Stomach (tissue), 9 donors: ENCODE measurements around the gene OOSP4A. TPM values are rescaled to one million over a fixed set of nuclear protein-coding genes. Genes with fewer than 3 reads are reported as not detected.

ENCODE experiments used
- DNase-seq, 2 donors: peaks; one replicate each; pipeline versions ENCODE4 v3.0.0 to v3.0.0-alpha.2; 2013 to 2019
- H3K27ac ChIP-seq, 5 donors: fragments of 200-600 bp in 4 of 5; sonication (generic) in 4 of 5; one replicate each; pipeline ENCODE4 v1.5.1; 2013 to 2019; ENCODE audit warnings: mild to moderate bottlenecking in 1 of 5, moderate library complexity in 1 of 5
- H3K27me3 ChIP-seq, 3 donors: fragments of 200-600 bp; sonication (generic); one replicate each; pipeline ENCODE4 v1.5.1; 2017 to 2019; ENCODE audit warnings: mixed run types in 1 of 3
- H3K36me3 ChIP-seq, 4 donors: fragments of 200-600 bp; sonication (generic); 1 replicate in 3 of 4; 2 replicates in 1 of 4; pipeline ENCODE4 v1.5.1; 2016 to 2019
- H3K4me1 ChIP-seq, 4 donors: fragments of 200-600 bp; sonication (generic); one replicate each; pipeline ENCODE4 v1.5.1; 2016 to 2019
- H3K4me3 ChIP-seq, 4 donors: fragments of 200-600 bp; sonication (generic) in 3 of 4; one replicate each; pipeline ENCODE4 v1.5.1; 2016 to 2019; ENCODE audit warnings: mild to moderate bottlenecking in 1 of 4
- H3K9me3 ChIP-seq, 4 donors: fragments of 200-600 bp; sonication (generic); one replicate each; pipeline ENCODE4 v1.5.1; 2016 to 2019
- CTCF ChIP-seq, 7 experiments: fragments of 450-650 bp in 4 of 7; fragments of 200-600 bp in 3 of 7; sonication (generic) in 3 of 7; IDR thresholded peaks; one replicate each; pipeline ENCODE4 v1.5.1; 2016 to 2019; ENCODE audit warnings: antibody characterized with exemption in 7 of 7, control low read depth in 2 of 7, mild to moderate bottlenecking in 1 of 7
- EP300 ChIP-seq: sonication (generic); formaldehyde crosslinking; IDR thresholded peaks from one replicate; pipeline ENCODE4 v1.6.1; 2017; ENCODE audit warnings: antibody characterized with exemption
- POLR2A ChIP-seq, 4 donors: fragments of 450-650 bp; IDR thresholded peaks; one replicate each; pipeline ENCODE4 v1.6.1; 2016; ENCODE audit warnings: antibody characterized with exemption in 4 of 4, control low read depth in 2 of 4, mild to moderate bottlenecking in 1 of 4, moderate library complexity in 1 of 4
- POLR2AphosphoS5 ChIP-seq, 3 donors: sonication (generic); formaldehyde crosslinking; IDR thresholded peaks; one replicate each; pipeline ENCODE4 v1.6.1; 2016; ENCODE audit warnings: antibody characterized with exemption in 3 of 3
- WGBS, 5 donors: extraction: QIAGEN DNeasy Blood & Tissue Kit in 3 of 5; methylation state at CpG; one replicate each; pipeline versions ENCODE4 v1.1.5 to v1.1.7; 2013 to 2018; 5-methylcytosine and 5-hydroxymethylcytosine counted together
- intact Hi-C: fragments of 100-400 bp; cut with DNase I; formaldehyde crosslinking; loops from one replicate; pipeline ENCODE4 v1.15.1; 2023; ENCODE audit warnings: low total_unique reads
- polyA plus RNA-seq, 3 donors: library from polyadenylated mRNA; stranded (reverse); fragments of 200-250 nt; gene quantifications; one replicate each; pipeline ENCODE4 v1.2.3, GENCODE V29; 2013
- total RNA-seq, 5 donors: library from RNA; depleted of rRNA; stranded (reverse); fragments of >200 nt; gene quantifications; one replicate each; pipeline versions ENCODE4 v1.1.0 to v1.2.3, GENCODE V29; 2014 to 2016
- donor health status: healthy with polysubstance abuse.
- donor health status: Bipolar disorder and iron deficiency.
- donor health status: healthy.

Gene OOSP4A
- total and polyA plus RNA-seq, 8 donors = not detected

GRCh38 chr11:60005360-60005759, 41.5 kb downstream of the OOSP4A start:
- H3K4me1 ChIP-seq = no peaks in the 10 kb centered on the region
- no peaks in the 10 kb centered on the region for H3K27me3 ChIP-seq
- H3K9me3 ChIP-seq = no peaks in the 10 kb centered on the region
- intact Hi-C loops = no loop called here
- DNase-seq = no peak
- no peak overlapping the region for H3K27ac ChIP-seq
- no peak for TF ChIP-seq POLR2AphosphoS5 (IDR thresholded peaks at IDR 0.05)
- no peak for TF ChIP-seq POLR2A (IDR thresholded peaks at IDR 0.05)
- TF ChIP-seq CTCF (IDR thresholded peaks at IDR 0.05) = no peak
- TF ChIP-seq EP300 = no peak
- no peak overlapping the region for H3K4me3 ChIP-seq
- WGBS, 5 donors = 47 to 97% (median 92%) methylated on average over 1 of the region's 1 CpG
- no peaks in the 10 kb centered on the region for H3K36me3 ChIP-seq

DNA sequence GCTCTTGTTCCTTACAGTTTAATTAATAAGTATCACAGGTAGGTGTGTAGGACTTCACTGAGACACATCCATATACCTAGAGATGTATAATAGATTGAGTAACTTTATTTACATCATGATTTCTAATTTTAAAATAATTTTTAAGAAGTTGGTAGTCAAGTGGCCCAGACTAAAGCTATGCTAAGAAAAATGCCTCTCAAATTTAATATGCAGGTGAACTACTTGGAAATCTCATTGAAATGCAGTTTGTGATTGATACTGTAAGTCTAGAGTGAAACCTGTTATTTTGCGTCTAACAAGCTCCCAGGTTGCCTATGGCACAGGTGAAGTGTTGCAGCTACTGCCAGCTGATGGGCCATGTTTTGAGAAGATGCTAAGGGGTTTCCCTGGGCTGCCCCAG, 53.0 kb downstream of the OOSP4A start, which contains the start of gene OOSP4B:
OOSP4B (plus strand) TSS at position 301 of the 400 bp plus-strand sequence.
- TF ChIP-seq POLR2A (IDR thresholded peaks at IDR 0.05) (no peak), CTCF (IDR thresholded peaks at IDR 0.05) (no peak)

GRCh38 chr11:60018058-60018457, 54.2 kb downstream of the OOSP4A start:
- H3K27me3 ChIP-seq = no peaks in the 10 kb centered on the region
- H3K36me3 ChIP-seq = no peaks in the 10 kb centered on the region
- no peak for DNase-seq
- no peaks in the 10 kb centered on the region for H3K4me1 ChIP-seq
- TF ChIP-seq EP300 = no peak
- TF ChIP-seq CTCF (IDR thresholded peaks at IDR 0.05) = no peak
- no peak for TF ChIP-seq POLR2A (IDR thresholded peaks at IDR 0.05)
- TF ChIP-seq POLR2AphosphoS5 (IDR thresholded peaks at IDR 0.05) = no peak
- H3K27ac ChIP-seq = no peak overlapping the region
- no peak overlapping the region for H3K4me3 ChIP-seq
- H3K9me3 ChIP-seq = no peaks in the 10 kb centered on the region
- intact Hi-C loops = no loop called here
- 73 to 84% (median 77%) methylated on average over 8 of the region's 8 CpGs for WGBS, 5 donors

More for the DNA sequence above, 53.0 kb downstream of the OOSP4A start, which contains the start of gene OOSP4B:
- Histone ChIP-seq H3K27ac (no peak within 1 kb of the TSS), H3K36me3 (no peaks in the 10 kb centered on the region), H3K4me1 (no peaks in the 10 kb centered on the region), H3K4me3 (no peak within 1 kb of the TSS), H3K9me3 (no peaks in the 10 kb centered on the region), H3K27me3 (no peaks in the 10 kb centered on the region)
- no peak for DNase-seq
- 89 to 97% (median 91%) methylated on average over 1 of the region's 1 CpG for WGBS, 5 donors
- intact Hi-C loops = no loop called here

Other genes with a start within 250 kb of the OOSP4A start
- gene STX3, start 208.7 kb upstream of the OOSP4A start, total RNA-seq = 100 to 1,000 TPM in 1 of 5 donors, 10 to 100 TPM in 4; 56.2 to 267 (median 67.2) TPM
- gene STX3, start 208.7 kb upstream of the OOSP4A start, polyA plus RNA-seq = 10 to 100 TPM; 14.5 to 44.8 (median 21.7) TPM
- 10 to 100 TPM in 4 of 5 donors, 1 to 10 TPM in 1; 8.8 to 47.2 (median 28.6) TPM for gene MRPL16, start 153.3 kb upstream of the OOSP4A start, total RNA-seq
- 10 to 100 TPM; 51.8 to 65.4 (median 58.0) TPM for gene MRPL16, start 153.3 kb upstream of the OOSP4A start, polyA plus RNA-seq
- 1,000 to 10,000 TPM in 2 of 5 donors, 100 to 1,000 TPM in 2, 1 to 10 TPM in 1; 2.9 to 2,010 (median 456) TPM for gene CBLIF, start 118.5 kb upstream of the OOSP4A start, total RNA-seq
- gene CBLIF, start 118.5 kb upstream of the OOSP4A start, polyA plus RNA-seq = 100 to 1,000 TPM; 546 to 772 (median 712) TPM
- gene TCN1, start 97.5 kb upstream of the OOSP4A start, total RNA-seq = 10 to 100 TPM in 2 of 5 donors, 1 to 10 TPM in 1, under 1 TPM in 1, not detected in 1; 0.58 to 77.1 (median 36.2) TPM
- 10 to 100 TPM; 14.2 to 48.7 (median 40.8) TPM for gene TCN1, start 97.5 kb upstream of the OOSP4A start, polyA plus RNA-seq
- gene OOSP3, start 85.3 kb upstream of the OOSP4A start, total RNA-seq = not detected
- gene OOSP3, start 85.3 kb upstream of the OOSP4A start, polyA plus RNA-seq = not detected
- not detected for gene OOSP1, start 25.6 kb upstream of the OOSP4A start, total RNA-seq
- gene OOSP1, start 25.6 kb upstream of the OOSP4A start, polyA plus RNA-seq = not detected
- gene OOSP4B, start 53.1 kb downstream of the OOSP4A start, total RNA-seq = not detected
- not detected for gene OOSP4B, start 53.1 kb downstream of the OOSP4A start, polyA plus RNA-seq
- gene OOSP2, start 76.4 kb downstream of the OOSP4A start, total RNA-seq = not detected
- gene OOSP2, start 76.4 kb downstream of the OOSP4A start, polyA plus RNA-seq = not detected
- gene MS4A3, start 92.6 kb downstream of the OOSP4A start, total RNA-seq = 1 to 10 TPM in 1 of 5 donors, not detected in 4; 2.4 TPM
- under 1 TPM in 2 of 3 donors, not detected in 1; 0.08 to 0.61 TPM for gene MS4A3, start 92.6 kb downstream of the OOSP4A start, polyA plus RNA-seq
- 1 to 10 TPM in 2 of 5 donors, under 1 TPM in 1, not detected in 2; 0.58 to 7.4 (median 1.7) TPM for gene MS4A2, start 124.6 kb downstream of the OOSP4A start, total RNA-seq
- 1 to 10 TPM in 2 of 3 donors, under 1 TPM in 1; 0.23 to 7.9 (median 1.2) TPM for gene MS4A2, start 124.6 kb downstream of the OOSP4A start, polyA plus RNA-seq
- gene MS4A6A, start 219.1 kb downstream of the OOSP4A start, total RNA-seq = 10 to 100 TPM in 4 of 5 donors, 1 to 10 TPM in 1; 6.7 to 97.4 (median 53.2) TPM
- 10 to 100 TPM; 21.0 to 35.6 (median 34.2) TPM for gene MS4A6A, start 219.1 kb downstream of the OOSP4A start, polyA plus RNA-seq